ENCODE results near the gene PALB2.

GRCh38 chr16:23577493-23577892 is 63.6 kb downstream of the PALB2 start:
- TF ChIP-seq CTCF (IDR thresholded peaks at IDR 0.05) = no peak
- TF ChIP-seq ZFX (IDR thresholded peaks at IDR 0.05; ENCODE audit: borderline replicate concordance) = no peak
